Heart left ventricle (tissue), 13 donors: Measurements from ENCODE around the gene SESN1.
"Not testable (repeated sequence)": the region's sequence is repeated elsewhere in the genome, so short reads cannot be mapped to it uniquely, and the experiment has no call there.

Experiments used
- CTCF ChIP-seq, 12 donors: fragments of 200-600 bp; sonication (generic) in 4 of 12; IDR thresholded peaks; one replicate each; pipeline versions ENCODE4 v1.5.0 to v1.8.0; 2018 to 2022; ENCODE audit warnings: antibody characterized with exemption in 12 of 12, mild to moderate bottlenecking in 5 of 12
- POLR2A ChIP-seq, 2 donors: fragments of 450-650 bp; IDR thresholded peaks; one replicate each; pipeline ENCODE4 v1.6.1; 2017; ENCODE audit warnings: antibody characterized with exemption in 2 of 2, mild to moderate bottlenecking in 2 of 2, moderate library complexity in 2 of 2
- donor health status: ischemic (EF 13 %, LVEDD 7.1; RV severe dilation, severe dysfunction).
- donor health status: DM: no; HTN: yes; CAD: no.
- donor health status: DM: no; HTN: no; CAD: no.
- donor health status: ischemic (EF 25% LVEDD 6.9; RV normal size, moderate dysfunction).
- donor health status: ischemic (EF 25% LVEDD 5.7; RV mildly dilated, moderate dysfunction).
- donor health status: ischemic (EF 35%, LVEDD 5.7; RV mildly dilated, moderate dysfunction).
- donor health status: nonischemic (EF 11% LVEDD 7.7; RV severe dilation, severe dysfunction).
- donor health status: DM: yes; HTN: yes; CAD: no.
- donor health status: PGD.
- donor health status: ischemic (EF 29% LVEDD 5.4; RV normal size, mild dysfunction).
- donor health status: nonischemic (EF 23%, LVEDD 6.1; RV moderate dilation, normal function).

GRCh38 chr6:109084146-109084545, 10.5 kb downstream of the SESN1 start:
- TF ChIP-seq CTCF, POLR2A (IDR thresholded peaks at IDR 0.05): not testable (repeated sequence)
